ENCODE data around the gene AMOTL2.

The AMOTL2 gene

DNA sequence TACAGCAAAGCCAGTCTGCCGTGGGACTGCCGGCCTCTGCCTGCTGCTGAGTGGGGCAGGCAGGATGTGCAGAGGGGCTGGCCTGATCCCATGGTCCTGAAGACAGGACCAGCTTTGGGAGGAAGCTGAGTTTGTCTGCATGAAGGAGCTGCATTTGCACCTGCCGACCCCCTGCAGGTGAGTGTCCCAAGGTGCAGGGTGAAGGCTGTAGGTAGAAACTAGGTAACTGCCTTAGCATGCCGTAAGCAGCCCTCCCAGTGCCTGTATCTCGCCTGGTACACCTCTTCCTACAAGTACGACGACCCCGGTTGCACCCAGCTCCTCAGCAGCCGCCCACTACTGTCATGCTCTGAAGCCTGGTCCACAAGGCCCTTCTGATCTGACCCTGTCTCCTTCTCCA, 34.9 kb downstream of the AMOTL2 start:
- no peak for DNase-seq (ENCODE audit: low read depth)
- no peak overlapping the region for H3K4me3 ChIP-seq (ENCODE audit: low read length)
- TF ChIP-seq, protein P1, sequence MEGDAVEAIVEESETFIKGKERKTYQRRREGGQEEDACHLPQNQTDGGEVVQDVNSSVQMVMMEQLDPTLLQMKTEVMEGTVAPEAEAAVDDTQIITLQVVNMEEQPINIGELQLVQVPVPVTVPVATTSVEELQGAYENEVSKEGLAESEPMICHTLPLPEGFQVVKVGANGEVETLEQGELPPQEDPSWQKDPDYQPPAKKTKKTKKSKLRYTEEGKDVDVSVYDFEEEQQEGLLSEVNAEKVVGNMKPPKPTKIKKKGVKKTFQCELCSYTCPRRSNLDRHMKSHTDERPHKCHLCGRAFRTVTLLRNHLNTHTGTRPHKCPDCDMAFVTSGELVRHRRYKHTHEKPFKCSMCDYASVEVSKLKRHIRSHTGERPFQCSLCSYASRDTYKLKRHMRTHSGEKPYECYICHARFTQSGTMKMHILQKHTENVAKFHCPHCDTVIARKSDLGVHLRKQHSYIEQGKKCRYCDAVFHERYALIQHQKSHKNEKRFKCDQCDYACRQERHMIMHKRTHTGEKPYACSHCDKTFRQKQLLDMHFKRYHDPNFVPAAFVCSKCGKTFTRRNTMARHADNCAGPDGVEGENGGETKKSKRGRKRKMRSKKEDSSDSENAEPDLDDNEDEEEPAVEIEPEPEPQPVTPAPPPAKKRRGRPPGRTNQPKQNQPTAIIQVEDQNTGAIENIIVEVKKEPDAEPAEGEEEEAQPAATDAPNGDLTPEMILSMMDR (conservative IDR thresholded peaks at IDR 0.05; ENCODE audit: low read depth, low read length), result no peak

DNA sequence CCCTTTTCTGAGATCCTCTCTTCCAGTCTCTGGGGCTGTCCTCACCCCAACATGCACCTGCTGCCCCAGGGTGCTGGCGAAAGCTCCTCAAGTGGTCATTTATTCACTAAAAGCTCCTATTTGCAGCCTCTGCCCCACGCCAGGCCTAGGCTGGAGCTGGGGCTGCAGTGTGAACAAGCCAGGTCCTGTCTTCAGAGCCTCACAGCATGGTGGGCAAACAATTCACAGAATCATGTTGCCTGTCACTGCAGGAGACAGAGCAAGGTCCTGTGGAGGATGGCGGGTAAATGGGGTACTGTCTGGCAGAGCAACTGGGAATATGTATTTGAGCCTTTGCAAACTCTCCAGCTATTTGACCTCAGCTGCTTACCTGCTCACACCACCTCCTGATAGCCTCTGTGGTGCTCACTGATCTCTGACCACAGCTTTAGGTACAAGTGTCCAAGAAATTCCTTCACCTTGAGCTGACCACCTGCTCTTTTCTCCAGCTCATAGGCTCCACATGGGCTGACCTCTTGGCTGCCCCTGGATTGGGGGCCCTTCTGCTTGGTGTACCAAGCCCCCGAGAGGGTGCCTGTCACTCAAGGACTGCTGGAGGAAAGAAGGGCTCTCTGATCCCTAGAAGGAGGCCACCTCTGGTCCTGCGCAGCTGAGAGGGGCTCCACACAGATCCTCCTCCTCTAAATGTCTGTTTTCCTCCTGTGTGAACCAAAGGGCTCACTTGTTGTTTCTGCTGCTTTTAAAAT, 35.6 kb downstream of the AMOTL2 start:
- DNase-seq (ENCODE audit: low read depth), result no peak
- TF ChIP-seq, protein P1 (conservative IDR thresholded peaks at IDR 0.05; ENCODE audit: low read depth, low read length), result no peak
- H3K4me3 ChIP-seq (ENCODE audit: low read length), result no peak overlapping the region

DNA sequence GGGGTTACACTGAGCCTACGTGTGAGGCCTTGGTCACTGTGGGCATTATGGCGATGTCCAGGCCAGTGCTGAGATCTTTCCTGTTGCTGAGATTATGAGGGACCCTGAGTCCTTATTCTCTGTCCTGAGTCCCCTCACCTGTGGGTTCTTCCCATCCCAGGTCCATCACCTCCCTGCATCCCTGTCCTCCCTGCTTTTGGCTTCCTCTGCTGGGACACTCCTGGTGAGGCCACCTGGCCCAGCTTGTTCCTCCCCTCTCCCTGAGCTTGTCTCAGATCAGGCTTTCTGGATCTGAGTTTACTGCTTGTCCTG, 36.1 kb downstream of the AMOTL2 start:
- H3K4me3 ChIP-seq (ENCODE audit: low read length), result no peak overlapping the region
- no peak for DNase-seq (ENCODE audit: low read depth)
- TF ChIP-seq, protein P1 (conservative IDR thresholded peaks at IDR 0.05; ENCODE audit: low read depth, low read length), result no peak

DNA sequence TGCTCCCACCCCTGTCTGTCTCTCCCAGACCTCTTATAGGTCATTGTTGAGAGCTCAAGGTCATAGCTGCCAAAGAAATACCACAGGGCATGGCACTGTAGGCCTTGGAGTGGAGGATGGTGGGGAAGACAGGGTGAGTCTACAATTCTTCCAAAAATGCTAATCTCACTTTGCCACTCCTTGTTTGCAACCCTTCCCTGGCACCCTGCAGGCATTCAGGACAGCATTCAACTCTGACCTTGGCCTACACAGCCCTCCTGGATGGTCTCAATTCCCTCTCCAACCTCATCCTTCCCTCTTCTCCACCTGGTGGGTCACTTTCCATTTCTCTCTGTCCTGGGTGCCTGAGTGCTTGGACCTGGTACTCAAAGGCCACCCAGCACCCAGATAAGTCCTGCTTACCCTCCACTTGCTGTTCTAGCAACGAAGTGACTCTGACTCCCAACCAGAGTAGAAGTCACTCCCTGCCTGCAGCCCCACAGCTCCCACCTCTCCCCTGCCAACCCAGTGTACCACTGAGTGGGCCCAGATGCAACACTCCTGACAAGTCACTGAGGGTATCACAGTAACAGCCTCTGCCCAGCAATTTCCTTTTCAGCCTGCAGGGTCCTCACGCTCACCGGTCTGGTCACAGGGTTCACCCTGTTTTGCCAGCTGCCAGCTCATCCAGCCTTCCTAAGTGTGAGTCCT, 36.6 kb downstream of the AMOTL2 start:
- TF ChIP-seq, protein P1 (conservative IDR thresholded peaks at IDR 0.05; ENCODE audit: low read depth, low read length), result no peak
- no peak overlapping the region for H3K4me3 ChIP-seq (ENCODE audit: low read length)

DNA sequence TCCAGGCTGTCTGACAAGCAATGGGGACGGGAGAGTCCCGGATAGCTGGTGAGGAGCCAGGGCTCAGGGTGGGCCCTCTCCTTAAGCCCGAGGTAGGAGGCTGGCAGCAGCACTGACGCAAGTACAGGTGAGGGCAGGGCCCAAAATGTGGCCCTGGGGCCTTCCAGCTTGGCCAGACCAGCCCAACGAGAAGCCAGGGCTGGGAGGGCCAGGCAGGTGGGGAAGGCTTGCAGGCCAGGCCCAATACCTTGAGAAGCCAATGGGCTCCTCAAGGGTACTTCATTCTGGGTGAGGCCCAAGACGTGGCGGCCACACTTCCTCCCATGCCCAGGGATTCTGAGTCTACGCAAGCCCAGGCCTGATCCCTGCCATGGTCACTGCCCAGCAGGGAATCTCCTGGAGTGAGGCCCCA, 37.2 kb downstream of the AMOTL2 start:
- TF ChIP-seq, protein P1 (conservative IDR thresholded peaks at IDR 0.05; ENCODE audit: low read depth, low read length), result no peak
- no peak for DNase-seq (ENCODE audit: low read depth)

More for the DNA sequence above, 36.6 kb downstream of the AMOTL2 start:
- DNase-seq (ENCODE audit: low read depth), result no peak

DNA sequence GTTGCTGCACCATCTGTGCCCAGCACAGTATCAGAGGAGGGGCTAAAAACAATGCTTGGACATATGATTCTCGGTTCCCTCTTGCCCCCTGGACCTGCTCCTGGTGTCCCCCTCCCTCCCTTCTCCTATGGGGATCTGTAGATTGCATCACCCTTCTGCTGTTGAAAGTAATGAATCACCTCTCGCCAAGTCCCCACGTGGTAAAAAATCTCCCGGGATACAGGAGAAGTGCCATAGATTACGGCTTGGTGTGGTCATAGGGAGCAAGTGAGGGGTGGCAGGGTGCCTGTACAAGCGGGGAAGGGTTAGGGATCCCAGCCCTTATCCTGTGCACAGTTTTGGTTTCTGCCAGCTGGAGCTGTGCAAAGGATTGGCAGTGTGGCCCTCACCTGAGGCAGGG, 37.7 kb downstream of the AMOTL2 start:
- H3K4me3 ChIP-seq (ENCODE audit: low read length), result no peak overlapping the region
- DNase-seq (ENCODE audit: low read depth), result no peak
- TF ChIP-seq, protein P1 (conservative IDR thresholded peaks at IDR 0.05; ENCODE audit: low read depth, low read length), result no peak

More for the DNA sequence above, 37.2 kb downstream of the AMOTL2 start:
- no peak overlapping the region for H3K4me3 ChIP-seq (ENCODE audit: low read length)

DNA sequence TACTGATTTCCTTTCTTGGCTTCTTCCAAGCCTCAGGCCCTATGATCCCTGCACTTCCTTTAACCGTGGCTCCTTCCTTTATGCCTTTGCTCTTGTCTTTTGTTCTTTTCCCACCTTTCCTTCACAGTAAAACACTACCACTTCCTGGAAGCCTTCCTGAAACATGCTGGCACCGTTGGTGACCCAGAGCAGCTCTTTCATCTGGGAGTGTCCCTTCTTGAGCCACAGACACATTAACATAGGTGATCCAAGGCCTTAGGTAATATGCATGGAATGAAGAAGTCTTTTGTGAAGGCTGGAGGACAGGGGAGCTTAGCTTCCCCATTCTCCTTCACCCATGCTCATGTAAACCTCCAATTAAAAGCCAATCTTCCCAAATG, 39.4 kb downstream of the AMOTL2 start:
- no peak for DNase-seq (ENCODE audit: low read depth)
- TF ChIP-seq, protein P1 (conservative IDR thresholded peaks at IDR 0.05; ENCODE audit: low read depth, low read length), result no peak
- H3K4me3 ChIP-seq (ENCODE audit: low read length), result no peak overlapping the region

Data from retinal pigment epithelial cell (primary cell).